ENCODE results near the gene TMEM220.

Gene TMEM220

DNA sequence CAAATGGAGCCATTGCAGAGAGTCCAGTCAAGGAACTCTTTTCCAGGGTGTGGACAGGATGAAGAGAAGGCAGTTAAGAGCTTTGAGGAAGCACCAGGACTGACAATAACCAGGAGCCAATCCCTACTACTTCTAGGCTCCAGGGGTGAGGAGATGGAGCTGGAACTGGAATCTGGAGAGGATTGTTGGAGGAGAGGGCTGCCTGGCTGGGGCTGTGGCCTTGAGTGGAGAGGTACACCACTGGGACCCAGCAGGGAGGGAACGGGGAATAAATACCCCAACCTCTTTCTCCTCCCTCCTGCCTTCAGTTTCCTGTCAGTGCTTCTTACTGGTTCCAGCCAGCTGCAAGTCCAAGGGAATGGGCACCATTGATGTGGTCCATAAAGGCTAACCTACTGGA lies 32.2 kb upstream of the TMEM220 start:
- H3K79me2 ChIP-seq (ENCODE audit: low read length), result no peaks in the 10 kb centered on the region
- H3K36me3 ChIP-seq (replicated peaks; ENCODE audit: insufficient read depth, low read length), result no peaks in the 10 kb centered on the region
- H3K9me3 ChIP-seq (replicated peaks; ENCODE audit: insufficient read depth, low read length), result no peaks in the 10 kb centered on the region
- no peak overlapping the region for H2AFZ ChIP-seq (ENCODE audit: low read length)
- H3K4me2 ChIP-seq (ENCODE audit: low read depth, low read length), result no peak overlapping the region
- H3K4me3 ChIP-seq (ENCODE audit: low read length), result no peak overlapping the region
- H3K4me1 ChIP-seq (ENCODE audit: low read length), result no peaks in the 10 kb centered on the region
- H3K27ac ChIP-seq (ENCODE audit: low read length), result no peak overlapping the region
- no peaks in the 10 kb centered on the region for H3K9me2 ChIP-seq (replicated peaks; ENCODE audit: insufficient read depth, low read length)
- DNase-seq, result no peak
- H3F3A ChIP-seq (ENCODE audit: insufficient read depth, low read length), result no peaks in the 10 kb centered on the region
- H4K20me1 ChIP-seq (ENCODE audit: insufficient read depth, low read length), result no peaks in the 10 kb centered on the region
- no peaks in the 10 kb centered on the region for H3K27me3 ChIP-seq (replicated peaks; ENCODE audit: insufficient read depth, low read length)
- no peak overlapping the region for H3K9ac ChIP-seq (ENCODE audit: low read length)
- no peak for TF ChIP-seq EZH2 (optimal IDR thresholded peaks at IDR 0.05; ENCODE audit: low read depth, low read length)
- no peak for TF ChIP-seq EZH2phosphoT487 (IDR thresholded peaks at IDR 0.05; ENCODE audit: low read length)
- TF ChIP-seq, protein P1, sequence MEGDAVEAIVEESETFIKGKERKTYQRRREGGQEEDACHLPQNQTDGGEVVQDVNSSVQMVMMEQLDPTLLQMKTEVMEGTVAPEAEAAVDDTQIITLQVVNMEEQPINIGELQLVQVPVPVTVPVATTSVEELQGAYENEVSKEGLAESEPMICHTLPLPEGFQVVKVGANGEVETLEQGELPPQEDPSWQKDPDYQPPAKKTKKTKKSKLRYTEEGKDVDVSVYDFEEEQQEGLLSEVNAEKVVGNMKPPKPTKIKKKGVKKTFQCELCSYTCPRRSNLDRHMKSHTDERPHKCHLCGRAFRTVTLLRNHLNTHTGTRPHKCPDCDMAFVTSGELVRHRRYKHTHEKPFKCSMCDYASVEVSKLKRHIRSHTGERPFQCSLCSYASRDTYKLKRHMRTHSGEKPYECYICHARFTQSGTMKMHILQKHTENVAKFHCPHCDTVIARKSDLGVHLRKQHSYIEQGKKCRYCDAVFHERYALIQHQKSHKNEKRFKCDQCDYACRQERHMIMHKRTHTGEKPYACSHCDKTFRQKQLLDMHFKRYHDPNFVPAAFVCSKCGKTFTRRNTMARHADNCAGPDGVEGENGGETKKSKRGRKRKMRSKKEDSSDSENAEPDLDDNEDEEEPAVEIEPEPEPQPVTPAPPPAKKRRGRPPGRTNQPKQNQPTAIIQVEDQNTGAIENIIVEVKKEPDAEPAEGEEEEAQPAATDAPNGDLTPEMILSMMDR (IDR thresholded peaks at IDR 0.05; ENCODE audit: low read length), result no peak

DNA sequence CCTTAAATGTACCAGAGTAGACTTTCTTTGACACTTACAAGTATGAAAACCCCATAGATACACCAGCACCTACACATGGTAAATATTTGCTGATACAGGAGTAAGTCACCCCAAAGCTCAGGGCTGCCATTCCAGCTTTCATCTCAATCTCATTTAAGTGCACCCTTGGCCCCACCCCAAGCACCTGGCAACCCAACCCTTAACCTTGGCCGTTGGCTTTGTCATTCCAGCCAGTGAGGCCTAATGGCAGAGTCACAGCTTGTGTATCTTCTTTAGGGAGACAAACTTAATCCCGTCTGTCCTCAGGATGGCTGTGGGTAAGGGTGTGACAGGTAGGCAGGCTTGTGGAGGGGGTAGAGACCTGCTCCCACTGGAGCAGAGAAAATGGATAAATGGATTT lies 31.5 kb upstream of the TMEM220 start:
- TF ChIP-seq EZH2phosphoT487 (IDR thresholded peaks at IDR 0.05; ENCODE audit: low read length), result no peak
- TF ChIP-seq, protein P1 (IDR thresholded peaks at IDR 0.05; ENCODE audit: low read length), result no peak
- no peak for TF ChIP-seq EZH2 (optimal IDR thresholded peaks at IDR 0.05; ENCODE audit: low read depth, low read length)
- no peaks in the 10 kb centered on the region for H3F3A ChIP-seq (ENCODE audit: insufficient read depth, low read length)
- H3K36me3 ChIP-seq (replicated peaks; ENCODE audit: insufficient read depth, low read length), result no peaks in the 10 kb centered on the region
- no peaks in the 10 kb centered on the region for H3K4me1 ChIP-seq (ENCODE audit: low read length)
- no peak for DNase-seq
- no peak overlapping the region for H3K27ac ChIP-seq (ENCODE audit: low read length)
- H3K27me3 ChIP-seq (replicated peaks; ENCODE audit: insufficient read depth, low read length), result no peaks in the 10 kb centered on the region
- H4K20me1 ChIP-seq (ENCODE audit: insufficient read depth, low read length), result no peaks in the 10 kb centered on the region
- no peaks in the 10 kb centered on the region for H3K9me2 ChIP-seq (replicated peaks; ENCODE audit: insufficient read depth, low read length)
- no peak overlapping the region for H2AFZ ChIP-seq (ENCODE audit: low read length)
- no peak overlapping the region for H3K4me3 ChIP-seq (ENCODE audit: low read length)
- no peak overlapping the region for H3K9ac ChIP-seq (ENCODE audit: low read length)
- no peaks in the 10 kb centered on the region for H3K79me2 ChIP-seq (ENCODE audit: low read length)
- H3K9me3 ChIP-seq (replicated peaks; ENCODE audit: insufficient read depth, low read length), result no peaks in the 10 kb centered on the region
- H3K4me2 ChIP-seq (ENCODE audit: low read depth, low read length), result no peak overlapping the region

DNA sequence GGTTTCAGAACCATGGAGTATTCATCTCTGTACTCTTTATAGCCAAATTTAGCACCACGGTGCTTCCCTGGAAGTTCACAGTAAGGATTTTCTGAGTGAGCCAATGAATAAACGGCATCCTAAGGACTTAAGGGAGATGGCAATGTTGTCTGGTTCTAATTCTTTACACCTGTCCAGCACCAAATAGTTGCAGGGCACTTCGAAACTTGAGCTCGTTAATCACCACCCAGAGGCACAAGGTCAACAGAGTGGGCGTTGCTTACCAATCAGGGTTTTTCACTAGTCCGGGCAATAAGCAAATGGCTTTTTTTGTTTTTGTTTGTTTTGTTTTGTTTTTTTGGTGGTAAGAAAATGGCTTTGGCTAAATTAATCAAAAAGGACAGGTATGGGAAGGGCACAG lies 28.2 kb upstream of the TMEM220 start:
- H3K36me3 ChIP-seq (replicated peaks; ENCODE audit: insufficient read depth, low read length), result no peaks in the 10 kb centered on the region
- no peaks in the 10 kb centered on the region for H3K9me3 ChIP-seq (replicated peaks; ENCODE audit: insufficient read depth, low read length)
- H3K4me1 ChIP-seq (ENCODE audit: low read length), result no peaks in the 10 kb centered on the region
- no peaks in the 10 kb centered on the region for H3F3A ChIP-seq (ENCODE audit: insufficient read depth, low read length)
- no peak for TF ChIP-seq EZH2 (optimal IDR thresholded peaks at IDR 0.05; ENCODE audit: low read depth, low read length)
- no peak for TF ChIP-seq EZH2phosphoT487 (IDR thresholded peaks at IDR 0.05; ENCODE audit: low read length)
- TF ChIP-seq, protein P1 (IDR thresholded peaks at IDR 0.05; ENCODE audit: low read length), result no peak
- H3K79me2 ChIP-seq (ENCODE audit: low read length), result no peaks in the 10 kb centered on the region
- no peaks in the 10 kb centered on the region for H4K20me1 ChIP-seq (ENCODE audit: insufficient read depth, low read length)
- no peak overlapping the region for H3K27ac ChIP-seq (ENCODE audit: low read length)
- no peak overlapping the region for H3K9ac ChIP-seq (ENCODE audit: low read length)
- no peak overlapping the region for H2AFZ ChIP-seq (ENCODE audit: low read length)
- H3K9me2 ChIP-seq (replicated peaks; ENCODE audit: insufficient read depth, low read length), result no peaks in the 10 kb centered on the region
- no peak for DNase-seq
- H3K4me3 ChIP-seq (ENCODE audit: low read length), result no peak overlapping the region
- peaks cover 6% of the 10 kb centered on the region; the same call in 1 of the 2 replicates for H3K27me3 ChIP-seq (replicated peaks; ENCODE audit: insufficient read depth, low read length)
- no peak overlapping the region for H3K4me2 ChIP-seq (ENCODE audit: low read depth, low read length)

Measured in MM.1S (cell line).